ENCODE results near the gene IFNL3.

DNA sequence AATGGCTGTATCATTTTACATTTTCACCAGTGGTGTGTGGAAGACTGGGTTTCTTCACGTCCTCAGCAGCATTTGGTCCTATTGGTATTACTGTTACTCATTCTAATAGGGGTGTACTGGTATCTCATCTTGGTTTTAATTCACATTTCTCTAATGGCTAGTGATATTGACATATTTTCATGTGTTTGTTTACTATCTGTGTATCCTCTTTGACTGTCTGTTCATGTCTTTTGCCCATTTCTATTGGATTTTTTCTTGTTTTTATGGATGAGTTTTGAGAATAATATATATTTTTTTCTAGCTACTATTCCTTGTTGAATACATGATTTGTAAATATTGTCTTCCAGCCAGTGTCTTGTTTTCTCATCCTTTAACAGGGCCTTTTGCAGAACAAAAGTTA, 37.2 kb upstream of the IFNL3 start:
- TF ChIP-seq, protein P1, sequence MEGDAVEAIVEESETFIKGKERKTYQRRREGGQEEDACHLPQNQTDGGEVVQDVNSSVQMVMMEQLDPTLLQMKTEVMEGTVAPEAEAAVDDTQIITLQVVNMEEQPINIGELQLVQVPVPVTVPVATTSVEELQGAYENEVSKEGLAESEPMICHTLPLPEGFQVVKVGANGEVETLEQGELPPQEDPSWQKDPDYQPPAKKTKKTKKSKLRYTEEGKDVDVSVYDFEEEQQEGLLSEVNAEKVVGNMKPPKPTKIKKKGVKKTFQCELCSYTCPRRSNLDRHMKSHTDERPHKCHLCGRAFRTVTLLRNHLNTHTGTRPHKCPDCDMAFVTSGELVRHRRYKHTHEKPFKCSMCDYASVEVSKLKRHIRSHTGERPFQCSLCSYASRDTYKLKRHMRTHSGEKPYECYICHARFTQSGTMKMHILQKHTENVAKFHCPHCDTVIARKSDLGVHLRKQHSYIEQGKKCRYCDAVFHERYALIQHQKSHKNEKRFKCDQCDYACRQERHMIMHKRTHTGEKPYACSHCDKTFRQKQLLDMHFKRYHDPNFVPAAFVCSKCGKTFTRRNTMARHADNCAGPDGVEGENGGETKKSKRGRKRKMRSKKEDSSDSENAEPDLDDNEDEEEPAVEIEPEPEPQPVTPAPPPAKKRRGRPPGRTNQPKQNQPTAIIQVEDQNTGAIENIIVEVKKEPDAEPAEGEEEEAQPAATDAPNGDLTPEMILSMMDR (conservative IDR thresholded peaks at IDR 0.05): no peak
- no peak for TF ChIP-seq ZFX (IDR thresholded peaks at IDR 0.05)

Data from C4-2B (cell line).